H9 (cell line): ENCODE results near the gene DNAJC7. TPM values are rescaled to one million over a fixed set of nuclear protein-coding genes. Genes with fewer than 3 reads are reported as not detected.
A peak's percentile ranks its signal among the peaks of the same experiment; 100 is the strongest.

Experiments
- DNase-seq: peaks from one replicate; pipeline ENCODE4 v3.0.0-alpha.2; 2017
- H2AFZ ChIP-seq: one replicate; pipeline ENCODE4 v1.6.1; 2013; ENCODE audit warnings: mild to moderate bottlenecking, low read length, control low read depth, moderate library complexity
- H2AK5ac ChIP-seq: 2 replicates; pipeline ENCODE4 v1.6.1; 2013; ENCODE audit warnings: low read length, control low read depth, mixed read lengths; ENCODE audit not compliant: insufficient read length
- H2BK120ac ChIP-seq: one replicate; pipeline ENCODE4 v1.6.1; 2013; ENCODE audit warnings: low read depth, mild to moderate bottlenecking, low read length, control low read depth, inconsistent platforms; ENCODE audit not compliant: poor library complexity, severe bottlenecking
- H2BK12ac ChIP-seq: 2 replicates; pipeline ENCODE4 v1.6.1; 2013; ENCODE audit warnings: low read length, control low read depth, mixed read lengths, low read depth; ENCODE audit not compliant: insufficient read length
- H2BK15ac ChIP-seq: 2 replicates; pipeline ENCODE4 v1.6.1; 2013; ENCODE audit warnings: low read depth, low read length, control low read depth
- H2BK20ac ChIP-seq: one replicate; pipeline ENCODE4 v1.6.1; 2013; ENCODE audit warnings: low read depth, mild to moderate bottlenecking, low read length, control low read depth, inconsistent platforms; ENCODE audit not compliant: poor library complexity, severe bottlenecking
- H2BK5ac ChIP-seq: 2 replicates; pipeline ENCODE4 v1.6.1; 2013; ENCODE audit warnings: low read length, control low read depth, mixed read lengths; ENCODE audit not compliant: insufficient read length
- H3K14ac ChIP-seq: 2 replicates; pipeline ENCODE4 v1.6.1; 2013; ENCODE audit warnings: low read length, control low read depth; ENCODE audit not compliant: insufficient read depth
- H3K18ac ChIP-seq: 2 replicates; pipeline ENCODE4 v1.6.1; 2013; ENCODE audit warnings: low read depth, mild to moderate bottlenecking, mixed read lengths, low read length, control low read depth; ENCODE audit not compliant: insufficient read length
- H3K23ac ChIP-seq: 2 replicates; pipeline ENCODE4 v1.6.1; 2013; ENCODE audit warnings: low read length, control low read depth, mixed read lengths, low read depth; ENCODE audit not compliant: insufficient read length
- H3K23me2 ChIP-seq: 2 replicates; pipeline ENCODE4 v1.6.1; 2013; ENCODE audit warnings: low read depth, mild to moderate bottlenecking, mixed read lengths, low read length, control low read depth; ENCODE audit not compliant: insufficient read length, poor library complexity, severe bottlenecking
- H3K27ac ChIP-seq: 2 replicates; pipeline ENCODE4 v1.5.1; 2013; ENCODE audit warnings: low read length, control low read depth, mixed read lengths, low read depth; ENCODE audit not compliant: insufficient read length
- H3K27me3 ChIP-seq: 2 replicates; pipeline ENCODE4 v1.6.1; 2013; ENCODE audit warnings: low read length, control low read depth, inconsistent platforms; ENCODE audit not compliant: insufficient read depth
- H3K4ac ChIP-seq: 2 replicates; pipeline ENCODE4 v1.6.1; 2013; ENCODE audit warnings: low read depth, mild to moderate bottlenecking, control low read depth, inconsistent platforms, low read length, moderate library complexity
- H3K4me1 ChIP-seq: 2 replicates; pipeline ENCODE4 v1.6.1; 2013; ENCODE audit warnings: low read length, control low read depth, inconsistent platforms; ENCODE audit not compliant: insufficient read depth
- H3K4me2 ChIP-seq: 2 replicates; pipeline ENCODE4 v1.6.1; 2013; ENCODE audit warnings: low read length, control low read depth, mixed read lengths; ENCODE audit not compliant: insufficient read length, insufficient read depth
- H3K56ac ChIP-seq: 2 replicates; pipeline ENCODE4 v1.6.1; 2013; ENCODE audit warnings: low read depth, mild to moderate bottlenecking, mixed read lengths, low read length, control low read depth; ENCODE audit not compliant: insufficient read length
- H3K79me1 ChIP-seq: 2 replicates; pipeline ENCODE4 v1.6.1; 2013; ENCODE audit warnings: low read depth, mild to moderate bottlenecking, moderate library complexity, low read length, control low read depth, inconsistent platforms; ENCODE audit not compliant: insufficient read depth, poor library complexity, severe bottlenecking
- H3K79me2 ChIP-seq: 2 replicates; pipeline ENCODE4 v1.6.1; 2013; ENCODE audit warnings: low read length, control low read depth, inconsistent platforms; ENCODE audit not compliant: insufficient read depth
- H3K9ac ChIP-seq: 2 replicates; pipeline ENCODE4 v1.6.1; 2013; ENCODE audit warnings: low read length, control low read depth, mixed read lengths; ENCODE audit not compliant: insufficient read length; ENCODE audit errors: extremely low read depth
- H3K9me3 ChIP-seq: one replicate; pipeline ENCODE4 v1.6.1; 2013; ENCODE audit warnings: low read depth, low read length, inconsistent platforms; ENCODE audit not compliant: control insufficient read depth
- H3T11ph ChIP-seq: one replicate; pipeline ENCODE4 v1.6.1; 2013; ENCODE audit warnings: mild to moderate bottlenecking, low read length, control low read depth, inconsistent platforms
- H4K20me1 ChIP-seq: one replicate; pipeline ENCODE4 v1.6.1; 2013; ENCODE audit not compliant: control insufficient read depth, insufficient read length, insufficient read depth
- H4K5ac ChIP-seq: 2 replicates; pipeline ENCODE4 v1.6.1; 2013; ENCODE audit warnings: low read depth, mild to moderate bottlenecking, mixed read lengths, low read length, control low read depth; ENCODE audit not compliant: insufficient read length
- H4K8ac ChIP-seq: replicated peaks from 2 replicates; pipeline ENCODE4 v1.6.1; 2013; ENCODE audit warnings: low read length, control low read depth, mixed read lengths, low read depth; ENCODE audit not compliant: insufficient read length
- H4K91ac ChIP-seq: 2 replicates; pipeline ENCODE4 v1.6.1; 2013; ENCODE audit warnings: low read depth, mild to moderate bottlenecking, moderate library complexity, mixed read lengths, low read length, control low read depth; ENCODE audit not compliant: insufficient read length
- H3K27ac Mint-ChIP-seq, 3 experiments: 2 replicates in 2 of 3; 3 replicates in 1 of 3; pipeline ENCODE4 v1.8.0; 2020 to 2021; ENCODE audit warnings: mixed read lengths in 3 of 3, mild to moderate bottlenecking in 1 of 3, moderate library complexity in 1 of 3
- H3K27me3 Mint-ChIP-seq: 2 replicates; pipeline ENCODE4 v1.8.0; 2021; ENCODE audit warnings: low read depth, mild to moderate bottlenecking, moderate library complexity, mixed read lengths
- H3K36me3 Mint-ChIP-seq, 3 experiments: 2 replicates in 2 of 3; 3 replicates in 1 of 3; pipeline ENCODE4 v1.8.0; 2020 to 2021; ENCODE audit warnings: low read depth in 3 of 3, mixed read lengths in 3 of 3; ENCODE audit not compliant: insufficient read depth in 1 of 3
- H3K4me1 Mint-ChIP-seq, 2 experiments: 2 replicates each; pipeline ENCODE4 v1.8.0; 2020; ENCODE audit warnings: mixed read lengths in 2 of 2
- H3K4me3 Mint-ChIP-seq, 2 experiments: 2 replicates in 1 of 2; 3 replicates in 1 of 2; pipeline ENCODE4 v1.8.0; 2020 to 2021; ENCODE audit warnings: mild to moderate bottlenecking in 2 of 2, mixed read lengths in 2 of 2, moderate library complexity in 1 of 2
- H3K9me3 Mint-ChIP-seq, 2 experiments: 2 replicates in 1 of 2; 3 replicates in 1 of 2; pipeline ENCODE4 v1.8.0; 2020; ENCODE audit warnings: mild to moderate bottlenecking in 2 of 2, mixed read lengths in 2 of 2, moderate library complexity in 1 of 2
- WGBS: extraction: QIAGEN DNeasy Blood & Tissue Kit; methylation state at CpG from one replicate; pipeline ENCODE4 v1.1.7; 2013; ENCODE audit warnings: missing lambda C conversion rate, low lambda C conversion rate, mixed read lengths; ENCODE audit not compliant: insufficient read length; ENCODE audit errors: extremely low coverage; 5-methylcytosine and 5-hydroxymethylcytosine counted together
- total RNA-seq: library from RNA; stranded (reverse); gene quantifications from 2 replicates; pipeline ENCODE4 v1.2.1, GENCODE V29; 2021
- TF ChIP-seq, protein P1 (sequence below): fragments of 200-600 bp; sonication (generic); conservative IDR thresholded peaks from 3 replicates; pipeline ENCODE4 v1.8.0; 2021; ENCODE audit warnings: antibody characterized with exemption, mild to moderate bottlenecking

Gene DNAJC7
- total RNA-seq, 1 experiment from 2014 or later = 141 TPM

DNA sequence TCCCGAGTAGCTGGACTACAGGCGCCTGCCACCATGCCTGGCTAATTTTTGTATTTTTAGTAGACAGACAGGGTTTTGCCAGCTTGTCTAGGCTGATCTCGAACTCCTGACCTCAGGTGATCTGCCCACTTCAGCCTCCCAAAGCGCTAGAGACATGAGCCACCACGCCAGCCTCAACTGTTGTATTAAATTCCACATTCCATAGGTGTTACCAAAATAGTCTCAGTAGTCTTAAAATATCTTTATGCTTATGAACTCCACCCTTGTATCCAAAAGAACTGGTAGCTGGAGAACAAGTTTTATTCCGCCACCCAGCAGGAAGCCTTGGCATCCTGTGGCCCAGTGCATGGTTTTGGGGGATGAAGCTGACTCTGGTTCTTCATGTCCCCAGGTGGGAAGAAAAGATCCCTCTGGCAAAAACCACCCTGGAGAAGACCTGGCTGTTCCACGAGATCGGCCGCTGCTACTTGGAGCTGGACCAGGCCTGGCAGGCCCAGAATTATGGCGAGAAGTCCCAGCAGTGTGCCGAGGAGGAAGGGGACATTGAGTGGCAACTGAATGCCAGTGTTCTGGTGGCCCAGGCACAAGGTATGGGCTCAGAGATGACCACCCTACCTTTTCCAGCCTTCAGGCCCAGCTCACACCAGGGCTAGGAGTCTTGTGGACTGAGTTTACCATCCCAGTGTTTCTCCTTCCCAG, 68.3 kb downstream of the DNAJC7 start:
- Histone ChIP-seq H3K79me2 (no peaks in the 10 kb centered on the region), H3K79me1 (no peaks in the 10 kb centered on the region), H3K27ac (no peak overlapping the region), H3K4ac (no peak overlapping the region), H2BK20ac (no peak overlapping the region), H2BK12ac (no peak overlapping the region), H2AK5ac (no peak overlapping the region), H2BK120ac (no peak overlapping the region), H4K20me1 (no peaks in the 10 kb centered on the region), H3T11ph (no peak overlapping the region), H3K4me2 (no peak overlapping the region), H3K56ac (no peak overlapping the region), H4K5ac (no peak overlapping the region), H4K91ac (no peak overlapping the region), H3K27me3 (no peaks in the 10 kb centered on the region), H3K9me3 (no peaks in the 10 kb centered on the region), H3K9ac (no peak overlapping the region), H2BK15ac (no peak overlapping the region), H3K23me2 (no peaks in the 10 kb centered on the region), H3K18ac (no peak overlapping the region), H2BK5ac (no peak overlapping the region), H3K23ac (no peak overlapping the region), H3K14ac (no peak overlapping the region), H4K8ac (no peak overlapping the region), H2AFZ (no peak overlapping the region), H3K4me1 (no peaks in the 10 kb centered on the region)
- Mint-ChIP-seq H3K4me1 (no peaks in the 10 kb centered on the region), H3K9me3 (no peaks in the 10 kb centered on the region), H3K27ac (peak overlapping the region in 1 of 3 experiments; percentile 44; a peak in 2 of 7 replicates), H3K27me3 (no peaks in the 10 kb centered on the region), H3K4me3 (no peak overlapping the region), H3K36me3 (no peaks in the 10 kb centered on the region; a peak in 2 of 7 replicates)
- DNase-seq = no peak
- WGBS = no CpG with 5 or more reads among the region's 11 CpGs
- TF ChIP-seq, protein P1, sequence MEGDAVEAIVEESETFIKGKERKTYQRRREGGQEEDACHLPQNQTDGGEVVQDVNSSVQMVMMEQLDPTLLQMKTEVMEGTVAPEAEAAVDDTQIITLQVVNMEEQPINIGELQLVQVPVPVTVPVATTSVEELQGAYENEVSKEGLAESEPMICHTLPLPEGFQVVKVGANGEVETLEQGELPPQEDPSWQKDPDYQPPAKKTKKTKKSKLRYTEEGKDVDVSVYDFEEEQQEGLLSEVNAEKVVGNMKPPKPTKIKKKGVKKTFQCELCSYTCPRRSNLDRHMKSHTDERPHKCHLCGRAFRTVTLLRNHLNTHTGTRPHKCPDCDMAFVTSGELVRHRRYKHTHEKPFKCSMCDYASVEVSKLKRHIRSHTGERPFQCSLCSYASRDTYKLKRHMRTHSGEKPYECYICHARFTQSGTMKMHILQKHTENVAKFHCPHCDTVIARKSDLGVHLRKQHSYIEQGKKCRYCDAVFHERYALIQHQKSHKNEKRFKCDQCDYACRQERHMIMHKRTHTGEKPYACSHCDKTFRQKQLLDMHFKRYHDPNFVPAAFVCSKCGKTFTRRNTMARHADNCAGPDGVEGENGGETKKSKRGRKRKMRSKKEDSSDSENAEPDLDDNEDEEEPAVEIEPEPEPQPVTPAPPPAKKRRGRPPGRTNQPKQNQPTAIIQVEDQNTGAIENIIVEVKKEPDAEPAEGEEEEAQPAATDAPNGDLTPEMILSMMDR = no peak
